ENCODE data around the gene MAMSTR. TPM values are rescaled to one million over a fixed set of nuclear protein-coding genes. Genes with fewer than 3 reads are reported as not detected.
A peak's percentile ranks its signal among the peaks of the same experiment; 100 is the strongest.

MAMSTR gene
- total RNA-seq, 1 donor from 2014 or later: 3.6 TPM

- Mint-ChIP-seq H3K27ac (peak overlapping the region; percentile 69), H3K4me1 (ENCODE audit: unreplicated experiment) (peaks cover 21% of the 10 kb centered on the region), H3K9me3 (no peaks in the 10 kb centered on the region), H3K36me3 (no peaks in the 10 kb centered on the region), H3K4me3 (no peak overlapping the region), H3K27me3 (peaks cover 7% of the 10 kb centered on the region)
- DNase-seq (ENCODE audit: extremely low spot score, unreplicated experiment): no peak
- TF ChIP-seq, protein P1, sequence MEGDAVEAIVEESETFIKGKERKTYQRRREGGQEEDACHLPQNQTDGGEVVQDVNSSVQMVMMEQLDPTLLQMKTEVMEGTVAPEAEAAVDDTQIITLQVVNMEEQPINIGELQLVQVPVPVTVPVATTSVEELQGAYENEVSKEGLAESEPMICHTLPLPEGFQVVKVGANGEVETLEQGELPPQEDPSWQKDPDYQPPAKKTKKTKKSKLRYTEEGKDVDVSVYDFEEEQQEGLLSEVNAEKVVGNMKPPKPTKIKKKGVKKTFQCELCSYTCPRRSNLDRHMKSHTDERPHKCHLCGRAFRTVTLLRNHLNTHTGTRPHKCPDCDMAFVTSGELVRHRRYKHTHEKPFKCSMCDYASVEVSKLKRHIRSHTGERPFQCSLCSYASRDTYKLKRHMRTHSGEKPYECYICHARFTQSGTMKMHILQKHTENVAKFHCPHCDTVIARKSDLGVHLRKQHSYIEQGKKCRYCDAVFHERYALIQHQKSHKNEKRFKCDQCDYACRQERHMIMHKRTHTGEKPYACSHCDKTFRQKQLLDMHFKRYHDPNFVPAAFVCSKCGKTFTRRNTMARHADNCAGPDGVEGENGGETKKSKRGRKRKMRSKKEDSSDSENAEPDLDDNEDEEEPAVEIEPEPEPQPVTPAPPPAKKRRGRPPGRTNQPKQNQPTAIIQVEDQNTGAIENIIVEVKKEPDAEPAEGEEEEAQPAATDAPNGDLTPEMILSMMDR (conservative IDR thresholded peaks at IDR 0.05): no peak
Observed at GRCh38 chr19:48670699-48671445, 48.7 kb downstream of the MAMSTR start.

DNA sequence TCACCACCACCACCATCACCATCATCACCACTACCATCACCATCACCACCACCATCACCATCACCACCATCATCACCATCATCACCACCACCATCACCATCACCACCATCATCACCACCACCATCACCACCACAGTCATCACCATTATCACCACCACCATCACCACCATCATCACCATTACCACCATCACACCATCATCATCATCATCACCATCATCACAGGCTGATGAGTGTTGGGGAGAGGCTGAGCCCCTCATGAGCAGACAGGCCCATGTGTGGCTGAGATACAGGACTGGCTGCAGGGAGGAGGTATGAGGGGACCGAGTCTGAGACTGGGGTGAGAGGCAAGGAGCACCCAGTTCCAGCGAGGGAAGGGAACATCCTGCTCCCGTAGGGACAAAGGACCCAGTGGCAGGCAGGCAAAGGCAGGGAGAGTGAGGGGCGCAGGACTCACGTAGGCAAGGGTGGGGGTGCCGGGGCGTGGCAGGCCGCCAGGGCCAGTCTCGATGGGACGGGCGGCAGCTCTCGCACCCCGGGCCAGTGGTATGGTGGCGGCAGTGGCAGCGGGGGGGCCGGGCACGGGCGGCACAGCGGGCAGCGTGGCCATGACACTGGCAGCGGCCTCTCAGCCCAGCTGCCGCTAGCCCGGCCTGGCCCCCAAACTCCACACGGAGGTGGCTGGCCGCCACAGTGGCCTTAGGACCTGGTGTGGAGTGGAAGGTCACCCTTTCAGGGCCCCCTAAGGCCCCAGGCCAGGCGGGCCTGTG lies 49.4 kb downstream of the MAMSTR start:
- no peak for DNase-seq (ENCODE audit: extremely low spot score, unreplicated experiment)
- H3K27ac Mint-ChIP-seq: no peak overlapping the region
- no peaks in the 10 kb centered on the region for H3K36me3 Mint-ChIP-seq
- peaks cover 13% of the 10 kb centered on the region for H3K4me1 Mint-ChIP-seq (ENCODE audit: unreplicated experiment)
- TF ChIP-seq, protein P1 (conservative IDR thresholded peaks at IDR 0.05): no peak
- H3K9me3 Mint-ChIP-seq: no peaks in the 10 kb centered on the region
- H3K4me3 Mint-ChIP-seq: no peak overlapping the region
- peaks cover 2% of the 10 kb centered on the region for H3K27me3 Mint-ChIP-seq

GRCh38 chr19:48668761-48669160 lies 50.8 kb downstream of the MAMSTR start:
- TF ChIP-seq, protein P1 (conservative IDR thresholded peaks at IDR 0.05): no peak
- no peak overlapping the region for H3K4me3 Mint-ChIP-seq
- no peak for DNase-seq (ENCODE audit: extremely low spot score, unreplicated experiment)
- H3K27ac Mint-ChIP-seq: no peak overlapping the region
- no peaks in the 10 kb centered on the region for H3K27me3 Mint-ChIP-seq
- H3K9me3 Mint-ChIP-seq: no peaks in the 10 kb centered on the region
- no peaks in the 10 kb centered on the region for H3K36me3 Mint-ChIP-seq
- peaks cover 8% of the 10 kb centered on the region for H3K4me1 Mint-ChIP-seq (ENCODE audit: unreplicated experiment)

- TF ChIP-seq, protein P1 (conservative IDR thresholded peaks at IDR 0.05): no peak
- H3K27me3 Mint-ChIP-seq: no peaks in the 10 kb centered on the region
- peaks cover 7% of the 10 kb centered on the region for H3K4me1 Mint-ChIP-seq (ENCODE audit: unreplicated experiment)
- H3K36me3 Mint-ChIP-seq: no peaks in the 10 kb centered on the region
- no peak for DNase-seq (ENCODE audit: extremely low spot score, unreplicated experiment)
- no peak overlapping the region for H3K4me3 Mint-ChIP-seq
- H3K27ac Mint-ChIP-seq: no peak overlapping the region
- H3K9me3 Mint-ChIP-seq: no peaks in the 10 kb centered on the region
Observed at GRCh38 chr19:48668332-48668731, 51.2 kb downstream of the MAMSTR start.

GRCh38 chr19:48665786-48666185 lies 53.7 kb downstream of the MAMSTR start:
- Mint-ChIP-seq H3K9me3 (no peaks in the 10 kb centered on the region), H3K4me3 (no peak overlapping the region), H3K36me3 (no peaks in the 10 kb centered on the region), H3K27ac (no peak overlapping the region), H3K27me3 (no peaks in the 10 kb centered on the region), H3K4me1 (ENCODE audit: unreplicated experiment) (peaks cover 5% of the 10 kb centered on the region)
- DNase-seq (ENCODE audit: extremely low spot score, unreplicated experiment): no peak
- TF ChIP-seq, protein P1 (conservative IDR thresholded peaks at IDR 0.05): no peak

All from type B pancreatic cell (in vitro differentiated cells).